ENCODE results near the gene UPK3A.

- TF ChIP-seq CTCF (IDR thresholded peaks at IDR 0.05) (no peak), POLR2AphosphoS5 (IDR thresholded peaks at IDR 0.05; ENCODE audit: low read depth, low read length) (no peak), TCF7L2 (IDR thresholded peaks at IDR 0.05; ENCODE audit: low read depth, low read length) (no peak), SIN3A (IDR thresholded peaks at IDR 0.05; ENCODE audit: borderline replicate concordance, insufficient read depth, low read depth, low read length) (no peak), REST (IDR thresholded peaks at IDR 0.05; ENCODE audit: insufficient read depth in 1 of 2, low read depth in 2 of 2, low read length in 1 of 2) (no peak)
These were observed 6.6 kb upstream of the UPK3A start for GRCh38 chr22:45278125-45278524.
